ENCODE results near the gene RPS6KA5. TPM values are rescaled to one million over a fixed set of nuclear protein-coding genes. Genes with fewer than 3 reads are reported as not detected.

Gene RPS6KA5
- total and polyA plus RNA-seq, 4 donors = 1.1 to 14.8 (median 5.6) TPM

DNA sequence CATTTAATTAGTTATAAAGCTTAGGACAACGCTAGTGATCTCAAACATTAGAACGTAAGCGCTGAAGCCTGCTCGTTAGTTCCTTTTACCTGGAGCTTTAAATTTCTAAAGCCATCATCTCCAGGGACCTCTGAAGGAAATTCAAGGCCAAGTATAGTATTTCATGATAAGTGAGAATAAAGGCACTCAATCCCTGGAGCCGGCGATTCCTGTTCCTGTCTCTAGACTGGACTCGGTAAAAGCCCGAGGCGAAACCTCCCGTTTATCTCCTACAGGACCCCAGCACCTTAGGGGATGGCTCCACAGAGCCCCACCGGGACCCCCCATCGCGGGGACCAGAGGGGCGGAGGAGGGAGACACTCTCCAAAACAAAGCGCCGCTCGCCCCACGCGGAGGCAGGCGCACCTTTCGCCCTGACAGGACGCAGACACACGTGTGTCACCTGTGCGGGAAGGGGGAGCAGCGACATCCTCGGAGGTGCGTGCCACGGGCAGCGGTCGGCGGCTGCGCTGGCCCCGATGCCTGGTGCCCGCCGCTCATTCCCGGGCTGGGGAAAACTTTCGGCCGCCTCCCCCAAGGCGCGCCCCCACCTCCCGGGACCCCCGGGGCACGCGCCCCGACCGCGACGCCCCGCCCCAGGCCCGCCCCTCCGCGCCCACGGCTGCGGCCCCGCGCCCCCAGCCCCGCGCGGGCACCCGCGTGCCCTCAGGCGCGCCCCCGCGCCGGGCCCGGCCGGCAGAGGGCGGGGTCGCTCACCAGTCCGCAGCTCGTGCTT is 678 bp downstream of the RPS6KA5 start:
- Histone ChIP-seq H3K9me3 (ENCODE audit: control insufficient read depth in 4 of 4, insufficient read depth in 3 of 4, low read length in 3 of 4) (no peaks in the 10 kb centered on the region), H3K4me3 (peak overlapping the region; percentile 67), H3K4me1 (ENCODE audit: control insufficient read depth in 5 of 5, insufficient read depth in 5 of 5, low read length in 5 of 5) (peaks cover 0 to 6% (median 3%) of the 10 kb centered on the region in 5 donors), H3K27me3 (ENCODE audit: control insufficient read depth in 3 of 3, insufficient read depth in 3 of 3, low read length in 2 of 3) (no peaks in the 10 kb centered on the region), H3K9ac (ENCODE audit: insufficient read depth in 1 of 2, low read length in 2 of 2) (peak overlapping the region; percentile 77 to 88), H3K27ac (ENCODE audit: low read depth in 1 of 2, low read length in 1 of 2) (peak overlapping the region; percentile 98 to 99), H3K36me3 (ENCODE audit: control insufficient read depth in 4 of 4, insufficient read depth in 4 of 4, low read length in 4 of 4) (no peaks in the 10 kb centered on the region)
- 1% methylated on average over 37 to 72 of the region's 72 CpGs for WGBS, 2 donors
- DNase-seq (peak in 2 of 3 donors; percentile 37 to 54), ATAC-seq (ENCODE audit: insufficient read depth, low FRiP score) (peak; percentile 20)
- no peak for TF ChIP-seq CTCF (IDR thresholded peaks at IDR 0.05; ENCODE audit: control extremely low read depth, extremely low read depth)

- DNase-seq (no peak), ATAC-seq (ENCODE audit: insufficient read depth, low FRiP score) (no peak)
- H3K27ac ChIP-seq (ENCODE audit: low read depth in 1 of 2, low read length in 1 of 2) = no peak overlapping the region
- H3K4me1 ChIP-seq (ENCODE audit: control insufficient read depth in 5 of 5, insufficient read depth in 5 of 5, low read length in 5 of 5) = peaks cover 0 to 6% (median 3%) of the 10 kb centered on the region in 5 donors
- no peak for TF ChIP-seq CTCF (IDR thresholded peaks at IDR 0.05; ENCODE audit: control extremely low read depth, extremely low read depth)
- no peaks in the 10 kb centered on the region for H3K9me3 ChIP-seq (ENCODE audit: control insufficient read depth in 4 of 4, insufficient read depth in 3 of 4, low read length in 3 of 4)
- H3K4me3 ChIP-seq = no peak overlapping the region
- H3K27me3 ChIP-seq (ENCODE audit: control insufficient read depth in 3 of 3, insufficient read depth in 3 of 3, low read length in 2 of 3) = no peaks in the 10 kb centered on the region
- H3K36me3 ChIP-seq (ENCODE audit: control insufficient read depth in 4 of 4, insufficient read depth in 4 of 4, low read length in 4 of 4) = no peaks in the 10 kb centered on the region
- WGBS, 2 donors = 56% methylated on average over 6 of the region's 6 CpGs
- no peak overlapping the region for H3K9ac ChIP-seq (ENCODE audit: insufficient read depth in 1 of 2, low read length in 2 of 2)
Observed at GRCh38 chr14:91058042-91058581, 2.3 kb downstream of the RPS6KA5 start.

DNA sequence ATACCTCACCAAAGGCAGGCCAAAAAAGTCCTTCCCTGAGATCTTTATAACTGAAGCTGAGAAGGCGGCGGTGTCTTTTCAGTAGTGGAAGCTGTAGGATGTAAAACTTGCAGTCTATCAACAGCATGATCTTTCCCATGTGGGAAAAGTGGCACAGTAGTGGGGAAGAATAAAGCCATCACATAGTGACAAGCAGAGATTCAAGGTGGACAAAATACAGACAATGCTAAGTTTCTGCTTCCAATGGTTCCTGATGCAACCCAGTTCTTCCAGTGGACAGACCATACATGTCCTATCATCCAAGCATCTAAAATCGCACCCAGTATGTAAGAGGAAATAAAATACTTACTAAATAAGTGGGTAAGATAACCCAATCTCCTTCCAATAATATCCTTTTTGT is 4.1 kb downstream of the RPS6KA5 start:
- ATAC-seq (ENCODE audit: insufficient read depth, low FRiP score) (no peak), DNase-seq (no peak)
- H3K36me3 ChIP-seq (ENCODE audit: control insufficient read depth in 4 of 4, insufficient read depth in 4 of 4, low read length in 4 of 4) = no peaks in the 10 kb centered on the region
- no peak for TF ChIP-seq CTCF (IDR thresholded peaks at IDR 0.05; ENCODE audit: control extremely low read depth, extremely low read depth)
- no peaks in the 10 kb centered on the region for H3K9me3 ChIP-seq (ENCODE audit: control insufficient read depth in 4 of 4, insufficient read depth in 3 of 4, low read length in 3 of 4)
- H3K4me1 ChIP-seq (ENCODE audit: control insufficient read depth in 5 of 5, insufficient read depth in 5 of 5, low read length in 5 of 5) = peaks cover 0 to 2% (median under 1%) of the 10 kb centered on the region in 5 donors
- no peaks in the 10 kb centered on the region for H3K27me3 ChIP-seq (ENCODE audit: control insufficient read depth in 3 of 3, insufficient read depth in 3 of 3, low read length in 2 of 3)
- no peak overlapping the region for H3K9ac ChIP-seq (ENCODE audit: insufficient read depth in 1 of 2, low read length in 2 of 2)
- no peak overlapping the region for H3K27ac ChIP-seq (ENCODE audit: low read depth in 1 of 2, low read length in 1 of 2)
- no peak overlapping the region for H3K4me3 ChIP-seq
- 96% methylated on average over 3 of the region's 3 CpGs for WGBS, 2 donors

All from lung (tissue), 12 donors.